ENCODE data around the gene ZNF865.

ZNF865 gene

GRCh38 chr19:55617426-55617825 is 12.0 kb downstream of the ZNF865 start:
- TF ChIP-seq CTCF (IDR thresholded peaks at IDR 0.05; ENCODE audit: borderline replicate concordance, insufficient read depth, low read depth, low read length), result no peak
- no peak overlapping the region for H3K4me3 ChIP-seq (ENCODE audit: low read depth, low read length)

GRCh38 chr19:55618426-55618825 is 13.0 kb downstream of the ZNF865 start:
- TF ChIP-seq CTCF (IDR thresholded peaks at IDR 0.05; ENCODE audit: borderline replicate concordance, insufficient read depth, low read depth, low read length), result no peak
- H3K4me3 ChIP-seq (ENCODE audit: low read depth, low read length), result no peak overlapping the region

GRCh38 chr19:55619286-55619685 is 13.8 kb downstream of the ZNF865 start:
- no peak for TF ChIP-seq CTCF (IDR thresholded peaks at IDR 0.05; ENCODE audit: borderline replicate concordance, insufficient read depth, low read depth, low read length)
- no peak overlapping the region for H3K4me3 ChIP-seq (ENCODE audit: low read depth, low read length)

GRCh38 chr19:55620410-55621204 is 15.2 kb downstream of the ZNF865 start:
- no peak overlapping the region for H3K4me3 ChIP-seq (ENCODE audit: low read depth, low read length)
- no peak for TF ChIP-seq CTCF (IDR thresholded peaks at IDR 0.05; ENCODE audit: borderline replicate concordance, insufficient read depth, low read depth, low read length)

GRCh38 chr19:55621205-55621672 is 15.8 kb downstream of the ZNF865 start:
- no peak for TF ChIP-seq CTCF (IDR thresholded peaks at IDR 0.05; ENCODE audit: borderline replicate concordance, insufficient read depth, low read depth, low read length)
- H3K4me3 ChIP-seq (ENCODE audit: low read depth, low read length), result no peak overlapping the region

- no peak for TF ChIP-seq CTCF (IDR thresholded peaks at IDR 0.05; ENCODE audit: borderline replicate concordance, insufficient read depth, low read depth, low read length)
- H3K4me3 ChIP-seq (ENCODE audit: low read depth, low read length), result no peak overlapping the region
These were observed 16.3 kb downstream of the ZNF865 start for GRCh38 chr19:55621673-55622231.

All from GM12875 (cell line).